Karpas-422 (cell line): ENCODE data around the gene TAGLN3. TPM values are rescaled to one million over a fixed set of nuclear protein-coding genes. Genes with fewer than 3 reads are reported as not detected.

ENCODE experiments used
- DNase-seq: peaks from one replicate; pipeline ENCODE4 v3.0.0-alpha.2; 2015
- H2AFZ ChIP-seq: fragments of 200-600 bp; sonication (generic); 2 replicates; pipeline ENCODE4 v1.6.1; 2014; ENCODE audit warnings: antibody characterized with exemption, low read length, mixed read lengths
- H3K27ac ChIP-seq: fragments of 200-600 bp; sonication (generic); 2 replicates; pipeline ENCODE4 v1.5.1; 2014; ENCODE audit warnings: mild to moderate bottlenecking, low read length, moderate library complexity
- H3K27me3 ChIP-seq: fragments of 200-600 bp; sonication (generic); 2 replicates; pipeline ENCODE4 v1.6.1; 2014; ENCODE audit warnings: low read length, mixed read lengths
- H3K36me3 ChIP-seq: fragments of 200-600 bp; sonication (generic); 2 replicates; pipeline ENCODE4 v1.6.1; 2014; ENCODE audit warnings: low read length, mixed read lengths; ENCODE audit not compliant: insufficient read depth
- H3K4me1 ChIP-seq: fragments of 200-600 bp; sonication (generic); 2 replicates; pipeline ENCODE4 v1.6.1; 2014; ENCODE audit warnings: mild to moderate bottlenecking, low read length, mixed read lengths
- H3K4me2 ChIP-seq: fragments of 200-600 bp; sonication (generic); 2 replicates; pipeline ENCODE4 v1.6.1; 2014; ENCODE audit warnings: low read length, low read depth, mild to moderate bottlenecking; ENCODE audit not compliant: poor library complexity, severe bottlenecking
- H3K4me3 ChIP-seq: fragments of 200-600 bp; sonication (generic); 2 replicates; pipeline ENCODE4 v1.5.1; 2014; ENCODE audit warnings: mild to moderate bottlenecking, antibody characterized with exemption, low read length, mixed read lengths
- H3K79me2 ChIP-seq: fragments of 200-600 bp; sonication (generic); 2 replicates; pipeline ENCODE4 v1.6.1; 2014; ENCODE audit warnings: mild to moderate bottlenecking, low read length, mixed read lengths
- H3K9ac ChIP-seq: fragments of 200-600 bp; sonication (generic); 2 replicates; pipeline ENCODE4 v1.6.0; 2014; ENCODE audit warnings: low read length
- H3K9me2 ChIP-seq: fragments of 200-600 bp; sonication (generic), shearing (Covaris generic); replicated peaks from 2 replicates; pipeline ENCODE4 v1.6.0; 2014; ENCODE audit warnings: mild to moderate bottlenecking, low read length, moderate library complexity; ENCODE audit not compliant: insufficient read depth
- H3K9me3 ChIP-seq: fragments of 300-700, 200-600 bp; sonication (generic); 2 replicates; pipeline ENCODE4 v1.6.1; 2014; ENCODE audit warnings: low read length, mixed read lengths
- H4K20me1 ChIP-seq: fragments of 200-600 bp; sonication (generic); 2 replicates; pipeline ENCODE4 v1.6.1; 2014; ENCODE audit warnings: mild to moderate bottlenecking, antibody characterized with exemption, low read length, low read depth; ENCODE audit not compliant: insufficient read depth
- total RNA-seq: library from RNA; depleted of rRNA; stranded (reverse); fragments of >200 nt; shearing (Covaris generic); gene quantifications from 2 replicates; pipeline ENCODE4 v1.2.3, GENCODE V29; 2014; ENCODE audit warnings: low replicate concordance

TAGLN3 gene
- total RNA-seq, 1 experiment from 2014 or later: not detected

GRCh38 chr3:111971533-111972130, 27.1 kb upstream of the TAGLN3 start:
- no peak overlapping the region for H3K27ac ChIP-seq
- no peak overlapping the region for H3K9ac ChIP-seq
- H3K4me2 ChIP-seq: no peak overlapping the region
- H4K20me1 ChIP-seq: no peaks in the 10 kb centered on the region
- DNase-seq: no peak
- H3K36me3 ChIP-seq: no peaks in the 10 kb centered on the region
- no peak overlapping the region for H2AFZ ChIP-seq
- no peaks in the 10 kb centered on the region for H3K79me2 ChIP-seq
- H3K4me1 ChIP-seq: peaks cover 27% of the 10 kb centered on the region
- no peaks in the 10 kb centered on the region for H3K9me2 ChIP-seq
- no peaks in the 10 kb centered on the region for H3K9me3 ChIP-seq
- H3K27me3 ChIP-seq: no peaks in the 10 kb centered on the region
- H3K4me3 ChIP-seq: no peak overlapping the region

GRCh38 chr3:111972891-111973290, 25.8 kb upstream of the TAGLN3 start:
- Histone ChIP-seq H3K9me2 (no peaks in the 10 kb centered on the region), H3K4me3 (no peak overlapping the region), H3K9me3 (no peaks in the 10 kb centered on the region), H4K20me1 (no peaks in the 10 kb centered on the region), H3K4me2 (no peak overlapping the region), H2AFZ (peak overlapping the region; percentile 23; the same call in 1 of the 2 replicates), H3K9ac (no peak overlapping the region), H3K36me3 (no peaks in the 10 kb centered on the region), H3K27ac (no peak overlapping the region), H3K27me3 (no peaks in the 10 kb centered on the region), H3K79me2 (no peaks in the 10 kb centered on the region), H3K4me1 (peaks cover 17% of the 10 kb centered on the region)
- DNase-seq: no peak

GRCh38 chr3:111975131-111975530, 23.6 kb upstream of the TAGLN3 start:
- H3K9ac ChIP-seq: no peak overlapping the region
- H3K79me2 ChIP-seq: peaks cover 13% of the 10 kb centered on the region
- H3K27ac ChIP-seq: no peak overlapping the region
- no peak overlapping the region for H3K4me2 ChIP-seq
- H3K36me3 ChIP-seq: no peaks in the 10 kb centered on the region
- no peaks in the 10 kb centered on the region for H3K27me3 ChIP-seq
- no peaks in the 10 kb centered on the region for H3K9me3 ChIP-seq
- H2AFZ ChIP-seq: no peak overlapping the region
- H4K20me1 ChIP-seq: no peaks in the 10 kb centered on the region
- H3K4me3 ChIP-seq: no peak overlapping the region
- no peak for DNase-seq
- H3K9me2 ChIP-seq: no peaks in the 10 kb centered on the region
- peaks cover 13% of the 10 kb centered on the region for H3K4me1 ChIP-seq

GRCh38 chr3:111976254-111976653, 22.5 kb upstream of the TAGLN3 start:
- DNase-seq: no peak
- Histone ChIP-seq H3K9me3 (no peaks in the 10 kb centered on the region), H2AFZ (no peak overlapping the region), H3K36me3 (no peaks in the 10 kb centered on the region), H3K4me3 (no peak overlapping the region), H3K4me2 (no peak overlapping the region), H4K20me1 (no peaks in the 10 kb centered on the region), H3K9me2 (no peaks in the 10 kb centered on the region), H3K27ac (no peak overlapping the region), H3K9ac (no peak overlapping the region), H3K4me1 (peaks cover 19% of the 10 kb centered on the region), H3K79me2 (peaks cover 24% of the 10 kb centered on the region), H3K27me3 (no peaks in the 10 kb centered on the region)

- peak within 1 kb of the TSS; percentile 83 for H3K4me2 ChIP-seq
- peak; percentile 99 for DNase-seq
- peaks cover 22% of the 10 kb centered on the region for H3K36me3 ChIP-seq
- no peaks in the 10 kb centered on the region for H4K20me1 ChIP-seq
- H3K4me3 ChIP-seq: peak within 1 kb of the TSS; percentile 94
- H3K27ac ChIP-seq: peak within 1 kb of the TSS; percentile 59
- H3K9ac ChIP-seq: peak within 1 kb of the TSS; percentile 92
- H3K4me1 ChIP-seq: peaks cover 37% of the 10 kb centered on the region
- H3K27me3 ChIP-seq: no peaks in the 10 kb centered on the region
- no peaks in the 10 kb centered on the region for H3K9me3 ChIP-seq
- H3K9me2 ChIP-seq: no peaks in the 10 kb centered on the region
- peak within 1 kb of the TSS; percentile 87 for H2AFZ ChIP-seq
- peaks cover 50% of the 10 kb centered on the region for H3K79me2 ChIP-seq
These were observed 19.9 kb upstream of the TAGLN3 start, which contains the start of gene ABHD10 for GRCh38 chr3:111978583-111979433. ABHD10 (plus strand) TSS chr3:111979026; CDS start chr3:111979062, 36 bp downstream.

- Histone ChIP-seq H3K9me3 (no peaks in the 10 kb centered on the region), H3K36me3 (peaks cover 25% of the 10 kb centered on the region), H3K4me3 (peak overlapping the region; percentile 94), H3K9ac (peak overlapping the region; percentile 92), H3K79me2 (peaks cover 57% of the 10 kb centered on the region), H3K27ac (peak overlapping the region; percentile 59), H2AFZ (peak overlapping the region; percentile 87), H4K20me1 (no peaks in the 10 kb centered on the region), H3K9me2 (no peaks in the 10 kb centered on the region), H3K4me1 (peaks cover 37% of the 10 kb centered on the region), H3K4me2 (peak overlapping the region; percentile 83), H3K27me3 (no peaks in the 10 kb centered on the region)
- DNase-seq: peak; percentile 81
These were observed 19.2 kb upstream of the TAGLN3 start for GRCh38 chr3:111979434-111980038.

- Histone ChIP-seq H3K27ac (no peak overlapping the region; the same call in 1 of the 2 replicates), H3K27me3 (no peaks in the 10 kb centered on the region), H3K9ac (peak overlapping the region; percentile 92), H2AFZ (no peak overlapping the region), H3K4me2 (peak overlapping the region; percentile 83), H3K36me3 (peaks cover 25% of the 10 kb centered on the region), H3K4me3 (peak overlapping the region; percentile 94), H3K4me1 (peaks cover 37% of the 10 kb centered on the region), H3K9me2 (no peaks in the 10 kb centered on the region), H3K79me2 (peaks cover 67% of the 10 kb centered on the region), H3K9me3 (no peaks in the 10 kb centered on the region), H4K20me1 (no peaks in the 10 kb centered on the region)
- no peak for DNase-seq
These were observed 17.8 kb upstream of the TAGLN3 start for GRCh38 chr3:111980716-111981456.
